ENCODE data around the gene NGDN. TPM values are rescaled to one million over a fixed set of nuclear protein-coding genes. Genes with fewer than 3 reads are reported as not detected.
A peak's percentile ranks its signal among the peaks of the same experiment; 100 is the strongest.

Gene NGDN
- total and polyA plus RNA-seq, 4 donors = 47.4 to 53.5 (median 50.4) TPM

DNA sequence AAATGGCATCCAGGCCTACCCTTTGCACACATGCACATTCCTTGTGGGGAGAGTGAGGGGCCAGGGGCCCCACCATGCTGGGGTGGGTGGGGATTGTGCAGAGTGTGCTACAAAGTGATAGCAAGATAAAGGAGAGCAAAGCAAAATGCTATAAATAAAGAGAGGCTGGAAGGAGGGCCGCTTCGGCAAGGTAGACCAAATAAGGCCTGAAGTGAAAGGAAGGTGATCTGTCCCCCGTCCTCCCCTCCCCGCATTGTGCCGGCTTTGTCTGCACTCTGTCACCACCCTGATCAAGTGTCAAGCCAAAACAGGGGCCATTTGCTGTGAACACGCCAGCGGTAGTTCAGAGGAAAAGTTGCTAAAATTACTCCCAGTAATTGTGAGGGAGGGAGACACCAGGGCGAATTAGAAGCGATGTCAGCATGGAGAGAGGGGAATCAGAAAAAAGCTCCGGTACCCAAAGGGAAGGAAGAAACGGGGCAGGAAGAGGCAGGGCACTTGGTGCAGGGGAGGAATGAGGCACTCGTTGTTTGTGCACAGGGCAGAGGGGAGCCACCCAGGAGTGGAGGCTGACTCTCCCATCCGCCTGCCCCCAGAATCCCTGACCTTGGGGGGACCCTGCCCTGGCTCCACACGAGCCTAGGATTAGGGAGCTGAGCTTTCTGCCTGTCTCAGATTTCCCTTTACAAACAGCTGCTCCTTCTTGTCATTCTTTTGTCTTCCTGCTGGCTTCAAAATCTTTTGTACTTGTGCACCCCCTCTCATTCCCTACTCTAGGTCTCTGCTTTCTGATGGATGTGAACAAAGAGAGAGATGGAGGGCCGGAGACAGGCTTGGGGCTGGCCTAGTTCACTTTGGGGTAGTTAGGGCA, 31.2 kb upstream of the NGDN start:
- Histone ChIP-seq H3K4me3 (ENCODE audit: low read depth, low read length) (no peak overlapping the region), H3K27me3 (ENCODE audit: control insufficient read depth, insufficient read depth, low read length) (no peaks in the 10 kb centered on the region), H3K36me3 (ENCODE audit: control insufficient read depth, insufficient read depth, low read length) (no peaks in the 10 kb centered on the region), H3K9me3 (ENCODE audit: control insufficient read depth, insufficient read depth, low read length) (no peaks in the 10 kb centered on the region), H3K27ac (ENCODE audit: low read depth, low read length) (no peak overlapping the region), H3K4me1 (ENCODE audit: control insufficient read depth, insufficient read depth, low read length) (peaks cover 43% of the 10 kb centered on the region)
- 45% methylated on average over 14 of the region's 15 CpGs for WGBS (ENCODE audit: insufficient coverage)
- no peak for DNase-seq (ENCODE audit: low read depth in 4 of 6, low spot score in 6 of 6)

DNA sequence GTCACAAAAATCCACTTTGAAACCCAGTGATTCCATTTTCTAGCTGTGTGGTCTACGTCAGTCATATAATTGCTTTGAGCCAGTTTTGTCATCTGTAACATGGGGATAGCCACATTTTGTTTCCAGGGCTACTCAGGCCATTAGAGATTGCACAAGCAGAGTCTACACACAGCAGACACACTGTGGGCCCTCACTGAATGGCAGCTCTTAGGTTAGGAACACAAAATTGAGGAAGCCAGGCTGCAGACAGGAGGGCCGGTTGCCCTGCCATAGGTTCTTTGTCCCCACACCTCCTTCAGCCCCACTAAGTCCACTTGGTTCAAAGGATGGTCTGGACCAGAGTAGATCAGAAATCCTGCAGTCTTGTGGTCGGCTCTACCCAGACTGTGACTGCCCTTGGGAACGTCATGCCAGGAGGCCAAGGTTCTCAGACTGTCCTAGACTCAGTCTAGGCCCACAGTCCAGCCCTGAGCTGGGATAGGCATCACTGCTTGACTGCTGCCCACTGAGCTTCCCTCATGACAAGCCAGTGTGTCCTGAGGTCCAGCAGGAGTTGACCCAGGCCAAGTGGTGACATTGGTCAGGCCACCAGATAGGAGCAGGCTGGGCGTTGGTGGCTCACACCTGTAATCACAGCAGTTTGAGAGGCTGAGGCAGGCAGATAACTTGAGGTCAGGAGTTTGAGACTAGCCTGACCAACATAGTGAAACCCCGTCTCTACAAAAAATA, 30.2 kb upstream of the NGDN start:
- DNase-seq (ENCODE audit: low read depth in 4 of 6, low spot score in 6 of 6) = no peak
- no peaks in the 10 kb centered on the region for H3K9me3 ChIP-seq (ENCODE audit: control insufficient read depth, insufficient read depth, low read length)
- 93% methylated on average over 5 of the region's 6 CpGs for WGBS (ENCODE audit: insufficient coverage)
- no peak overlapping the region for H3K4me3 ChIP-seq (ENCODE audit: low read depth, low read length)
- H3K27me3 ChIP-seq (ENCODE audit: control insufficient read depth, insufficient read depth, low read length) = no peaks in the 10 kb centered on the region
- no peak overlapping the region for H3K27ac ChIP-seq (ENCODE audit: low read depth, low read length)
- no peaks in the 10 kb centered on the region for H3K36me3 ChIP-seq (ENCODE audit: control insufficient read depth, insufficient read depth, low read length)
- H3K4me1 ChIP-seq (ENCODE audit: control insufficient read depth, insufficient read depth, low read length) = peaks cover 43% of the 10 kb centered on the region

DNA sequence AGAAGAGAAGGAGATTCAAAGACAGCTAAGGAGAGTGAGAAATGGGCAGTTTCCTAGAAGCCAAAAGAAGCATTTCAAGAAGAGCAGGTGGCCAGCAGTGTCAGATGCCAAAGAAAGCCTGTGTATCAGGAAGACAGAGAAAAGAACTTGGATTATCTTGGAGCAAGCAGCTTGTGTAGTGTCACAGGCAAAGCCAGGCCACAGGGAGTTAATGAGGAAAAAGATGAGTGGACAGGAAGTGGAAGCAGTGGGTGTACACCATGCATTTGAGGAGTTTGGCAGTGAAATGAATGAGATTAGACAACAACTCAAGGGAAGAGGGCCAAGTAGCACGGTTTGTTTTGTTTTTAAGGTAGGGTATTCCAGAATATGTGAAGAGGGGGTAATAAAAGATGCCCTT, 28.4 kb upstream of the NGDN start:
- no peak overlapping the region for H3K4me3 ChIP-seq (ENCODE audit: low read depth, low read length)
- H3K9me3 ChIP-seq (ENCODE audit: control insufficient read depth, insufficient read depth, low read length) = no peaks in the 10 kb centered on the region
- H3K27me3 ChIP-seq (ENCODE audit: control insufficient read depth, insufficient read depth, low read length) = no peaks in the 10 kb centered on the region
- peaks cover 35% of the 10 kb centered on the region for H3K4me1 ChIP-seq (ENCODE audit: control insufficient read depth, insufficient read depth, low read length)
- no CpG with 5 or more reads among the region's 1 CpG for WGBS (ENCODE audit: insufficient coverage)
- H3K27ac ChIP-seq (ENCODE audit: low read depth, low read length) = no peak overlapping the region
- DNase-seq (ENCODE audit: low read depth in 4 of 6, low spot score in 6 of 6) = no peak
- no peaks in the 10 kb centered on the region for H3K36me3 ChIP-seq (ENCODE audit: control insufficient read depth, insufficient read depth, low read length)

DNA sequence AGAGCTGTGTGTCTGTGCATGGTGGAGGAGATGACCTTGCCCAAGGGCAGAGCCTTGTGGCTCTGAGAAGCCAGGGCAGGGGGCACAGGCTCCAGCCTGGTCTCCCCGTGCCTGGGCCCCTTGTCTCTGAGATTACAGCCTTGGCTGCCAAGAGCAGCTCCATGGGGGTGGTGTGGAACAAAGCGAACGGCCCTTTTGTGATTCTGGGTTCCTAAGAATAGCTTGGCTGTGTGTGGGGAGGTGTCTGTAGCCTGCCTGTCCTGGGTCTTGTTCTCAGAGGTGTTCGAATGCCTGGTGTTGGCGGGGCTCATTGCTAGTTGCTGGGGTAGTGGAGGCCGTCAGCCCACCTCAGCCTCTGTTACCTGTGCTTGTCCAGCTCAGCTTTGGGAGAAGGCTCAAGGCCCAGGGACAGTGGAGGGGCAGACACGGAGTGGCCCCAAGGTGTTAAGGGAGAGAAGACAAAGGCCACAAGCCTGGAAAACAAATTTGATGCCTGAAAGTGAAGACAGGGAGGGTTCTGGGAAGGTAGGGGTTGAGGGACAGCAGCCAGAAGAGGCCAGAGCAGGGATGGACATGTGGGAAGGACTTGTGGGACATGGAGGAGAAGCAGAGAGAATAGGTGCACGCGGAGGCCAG, 26.7 kb upstream of the NGDN start:
- H3K36me3 ChIP-seq (ENCODE audit: control insufficient read depth, insufficient read depth, low read length) = no peaks in the 10 kb centered on the region
- H3K4me1 ChIP-seq (ENCODE audit: control insufficient read depth, insufficient read depth, low read length) = peaks cover 17% of the 10 kb centered on the region
- no peaks in the 10 kb centered on the region for H3K27me3 ChIP-seq (ENCODE audit: control insufficient read depth, insufficient read depth, low read length)
- 66% methylated on average over 9 of the region's 9 CpGs for WGBS (ENCODE audit: insufficient coverage)
- no peak for DNase-seq (ENCODE audit: low read depth in 4 of 6, low spot score in 6 of 6)
- H3K4me3 ChIP-seq (ENCODE audit: low read depth, low read length) = no peak overlapping the region
- H3K27ac ChIP-seq (ENCODE audit: low read depth, low read length) = no peak overlapping the region
- no peaks in the 10 kb centered on the region for H3K9me3 ChIP-seq (ENCODE audit: control insufficient read depth, insufficient read depth, low read length)

DNA sequence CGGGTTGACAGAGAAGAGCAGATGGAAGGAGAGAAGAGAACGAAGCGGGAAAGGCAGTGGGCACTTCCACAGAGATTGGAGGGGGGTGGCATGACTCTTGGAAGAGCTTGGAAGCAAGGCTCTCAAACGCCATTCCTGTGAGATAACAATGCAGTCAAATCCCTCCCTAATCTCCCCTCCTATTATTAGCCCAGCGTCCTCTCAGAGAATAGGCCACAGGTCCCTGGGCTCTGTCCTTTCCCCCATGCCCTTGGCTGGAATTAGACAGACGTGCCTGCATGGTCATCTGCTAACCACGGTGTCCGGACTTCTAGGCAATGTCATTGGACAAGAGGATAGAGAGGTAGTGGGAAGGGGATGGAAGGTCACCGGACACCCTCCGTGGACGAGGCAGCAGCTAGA, 26.1 kb upstream of the NGDN start:
- Histone ChIP-seq H3K27me3 (ENCODE audit: control insufficient read depth, insufficient read depth, low read length) (no peaks in the 10 kb centered on the region), H3K27ac (ENCODE audit: low read depth, low read length) (no peak overlapping the region), H3K36me3 (ENCODE audit: control insufficient read depth, insufficient read depth, low read length) (no peaks in the 10 kb centered on the region), H3K9me3 (ENCODE audit: control insufficient read depth, insufficient read depth, low read length) (no peaks in the 10 kb centered on the region), H3K4me3 (ENCODE audit: low read depth, low read length) (no peak overlapping the region), H3K4me1 (ENCODE audit: control insufficient read depth, insufficient read depth, low read length) (peaks cover 11% of the 10 kb centered on the region)
- 90% methylated on average over 5 of the region's 11 CpGs for WGBS (ENCODE audit: insufficient coverage)
- DNase-seq (ENCODE audit: low read depth in 4 of 6, low spot score in 6 of 6) = no peak

DNA sequence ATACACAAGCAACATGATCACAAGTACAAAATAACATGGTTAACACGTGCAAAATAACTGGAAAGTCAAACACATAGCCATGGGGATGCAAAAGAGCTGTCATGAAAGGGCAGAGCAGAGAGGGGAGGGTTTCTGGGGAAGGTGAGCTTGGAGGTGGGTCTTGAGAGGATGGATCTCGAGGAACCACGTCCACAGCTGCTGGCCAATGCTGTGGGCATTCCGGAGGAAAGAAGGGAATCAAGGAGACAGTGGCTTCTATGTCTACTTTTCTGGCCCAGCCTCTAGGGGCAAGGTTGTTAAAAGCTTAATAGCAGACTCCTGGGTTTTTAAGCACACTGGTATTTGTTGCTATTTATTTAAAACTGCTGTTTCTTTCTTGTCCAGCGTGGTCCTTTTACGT, 25.6 kb upstream of the NGDN start:
- Histone ChIP-seq H3K4me1 (ENCODE audit: control insufficient read depth, insufficient read depth, low read length) (peaks cover 7% of the 10 kb centered on the region), H3K27me3 (ENCODE audit: control insufficient read depth, insufficient read depth, low read length) (no peaks in the 10 kb centered on the region), H3K36me3 (ENCODE audit: control insufficient read depth, insufficient read depth, low read length) (no peaks in the 10 kb centered on the region), H3K27ac (ENCODE audit: low read depth, low read length) (no peak overlapping the region), H3K9me3 (ENCODE audit: control insufficient read depth, insufficient read depth, low read length) (no peaks in the 10 kb centered on the region), H3K4me3 (ENCODE audit: low read depth, low read length) (no peak overlapping the region)
- 70% methylated on average over 4 of the region's 6 CpGs for WGBS (ENCODE audit: insufficient coverage)
- no peak for DNase-seq (ENCODE audit: low read depth in 4 of 6, low spot score in 6 of 6)

DNA sequence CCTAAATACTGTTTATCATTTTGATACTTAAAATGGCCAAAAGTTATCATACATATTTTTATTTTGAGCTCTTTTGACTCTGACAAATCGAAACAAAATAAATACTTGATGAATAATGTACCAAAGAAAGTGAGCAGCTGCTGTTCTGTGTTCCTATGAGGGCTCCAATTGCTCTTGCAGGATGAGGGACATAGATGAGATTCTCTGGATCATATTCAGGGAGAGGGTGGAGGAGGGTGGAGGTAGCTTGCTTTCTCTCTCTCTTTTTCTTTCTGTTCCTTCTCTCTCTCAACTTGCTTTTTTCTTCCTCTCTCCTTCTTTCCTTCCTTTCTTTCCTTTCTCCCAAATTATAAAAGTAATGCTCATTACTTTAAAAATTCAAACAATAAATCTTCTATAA, 25.2 kb upstream of the NGDN start:
- H3K36me3 ChIP-seq (ENCODE audit: control insufficient read depth, insufficient read depth, low read length) = no peaks in the 10 kb centered on the region
- H3K9me3 ChIP-seq (ENCODE audit: control insufficient read depth, insufficient read depth, low read length) = no peaks in the 10 kb centered on the region
- H3K27ac ChIP-seq (ENCODE audit: low read depth, low read length) = no peak overlapping the region
- DNase-seq (ENCODE audit: low read depth in 4 of 6, low spot score in 6 of 6) = no peak
- no CpG with 5 or more reads among the region's 1 CpG for WGBS (ENCODE audit: insufficient coverage)
- peaks cover 7% of the 10 kb centered on the region for H3K4me1 ChIP-seq (ENCODE audit: control insufficient read depth, insufficient read depth, low read length)
- H3K4me3 ChIP-seq (ENCODE audit: low read depth, low read length) = no peak overlapping the region
- H3K27me3 ChIP-seq (ENCODE audit: control insufficient read depth, insufficient read depth, low read length) = no peaks in the 10 kb centered on the region

DNA sequence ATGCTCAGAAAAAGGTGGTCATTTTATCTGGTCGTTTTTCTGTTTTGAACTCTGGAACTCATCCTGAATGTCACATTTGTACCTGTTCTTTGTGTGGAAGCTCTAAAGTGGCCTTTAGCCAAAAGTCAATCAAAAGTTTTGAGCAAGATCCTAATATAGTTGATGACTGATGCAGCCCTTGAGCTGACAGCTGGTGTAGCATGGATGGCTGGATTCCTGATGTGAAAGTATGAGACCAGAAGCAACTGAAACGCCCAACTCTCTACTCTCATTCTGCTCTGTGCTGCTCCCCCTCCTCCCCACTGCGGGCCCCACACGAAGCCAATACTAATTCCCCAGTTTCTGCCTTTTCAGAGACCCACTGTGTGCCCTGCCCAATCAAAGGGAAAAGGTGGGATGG, 23.7 kb upstream of the NGDN start:
- Histone ChIP-seq H3K4me1 (ENCODE audit: control insufficient read depth, insufficient read depth, low read length) (peaks cover 7% of the 10 kb centered on the region), H3K4me3 (ENCODE audit: low read depth, low read length) (no peak overlapping the region), H3K9me3 (ENCODE audit: control insufficient read depth, insufficient read depth, low read length) (no peaks in the 10 kb centered on the region), H3K27ac (ENCODE audit: low read depth, low read length) (no peak overlapping the region), H3K36me3 (ENCODE audit: control insufficient read depth, insufficient read depth, low read length) (no peaks in the 10 kb centered on the region), H3K27me3 (ENCODE audit: control insufficient read depth, insufficient read depth, low read length) (no peaks in the 10 kb centered on the region)
- DNase-seq (ENCODE audit: low read depth in 4 of 6, low spot score in 6 of 6) = no peak
- WGBS (ENCODE audit: insufficient coverage) = no CpG with 5 or more reads among the region's 4 CpGs

DNA sequence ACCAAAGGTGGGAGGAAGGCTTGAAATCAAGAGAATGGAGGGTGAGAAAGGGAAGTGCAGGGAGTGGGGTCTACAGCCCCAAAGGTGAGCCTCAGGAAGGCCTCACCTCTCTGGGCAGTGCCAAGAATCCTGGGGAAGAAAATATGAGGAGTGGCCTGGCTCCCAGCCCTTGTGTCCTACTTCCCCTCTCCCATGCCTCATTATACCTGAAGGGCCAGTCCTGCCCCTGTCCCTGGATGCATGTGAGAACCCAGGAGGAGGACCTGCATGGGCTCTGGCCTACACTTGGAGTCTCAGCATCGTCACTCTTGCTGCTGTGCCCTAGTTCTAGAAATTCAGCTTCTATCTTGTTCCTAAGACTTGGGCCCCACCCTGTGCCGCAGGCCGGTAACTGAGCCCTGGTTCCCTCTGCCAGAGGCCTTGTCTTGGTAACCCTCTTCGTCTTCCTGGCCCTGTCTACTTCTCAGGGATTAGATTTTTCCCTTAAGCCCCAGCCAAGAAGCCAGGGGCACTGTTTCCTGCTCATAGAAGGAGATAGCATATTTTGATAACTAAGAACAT, 23.1 kb upstream of the NGDN start:
- H3K36me3 ChIP-seq (ENCODE audit: control insufficient read depth, insufficient read depth, low read length) = no peaks in the 10 kb centered on the region
- WGBS (ENCODE audit: insufficient coverage) = 77% methylated on average over 3 of the region's 4 CpGs
- H3K27me3 ChIP-seq (ENCODE audit: control insufficient read depth, insufficient read depth, low read length) = no peaks in the 10 kb centered on the region
- peaks cover 7% of the 10 kb centered on the region for H3K4me1 ChIP-seq (ENCODE audit: control insufficient read depth, insufficient read depth, low read length)
- peak in 1 of 6 donors; percentile 13 for DNase-seq (ENCODE audit: low read depth in 4 of 6, low spot score in 6 of 6)
- no peak overlapping the region for H3K27ac ChIP-seq (ENCODE audit: low read depth, low read length)
- no peaks in the 10 kb centered on the region for H3K9me3 ChIP-seq (ENCODE audit: control insufficient read depth, insufficient read depth, low read length)
- H3K4me3 ChIP-seq (ENCODE audit: low read depth, low read length) = no peak overlapping the region
